GM10248 (cell line): ENCODE measurements around the gene CDKL1.
"Not testable (repeated sequence)": the region's sequence is repeated elsewhere in the genome, so short reads cannot be mapped to it uniquely, and the experiment has no call there.

Experiments
- CTCF ChIA-PET: fragments of 300-600 bp; sonication (Branson Sonifier 250); formaldehyde crosslinking; extraction: SDS; loops from one replicate; lab custom pipeline; 2021; ENCODE audit warnings: antibody characterized with exemption; lab: Yijun Ruan, JAX
- POLR2A ChIA-PET: fragments of 350-650 bp; sonication (Branson Sonifier 250); formaldehyde crosslinking; extraction: SDS; loops from one replicate; lab custom pipeline; 2020; ENCODE audit warnings: antibody characterized with exemption; lab: Yijun Ruan, JAX
- DNase-seq: peaks from one replicate; pipeline ENCODE4 v3.0.0; 2012; ENCODE audit errors: extremely low spot score
- CTCF ChIP-seq: IDR thresholded peaks from 2 replicates; pipeline ENCODE4 v1.5.1; 2012; ENCODE audit warnings: mild to moderate bottlenecking, low read depth; ENCODE audit errors: extremely low read depth, missing control alignments, control extremely low read depth

The CDKL1 gene

GRCh38 chr14:50320283-50320682 lies 76.4 kb downstream of the CDKL1 start:
- ChIA-PET CTCF (interaction anchor here (0.6 to 4.9 kb wide), 49 partner anchors 9 to 740 kb away, joined by 3 to 32 read pairs (median 4); partner anchors contain the start of genes CDKL1, DMAC2L, L2HGDH and MAP4K5), POLR2A (interaction anchor here (1.6 kb wide), 1 partner anchor 8 kb away, joined by 10 read pairs; the partner anchor contains the start of genes DMAC2L and L2HGDH)
- TF ChIP-seq CTCF, result no peak
- DNase-seq, result peak; percentile 26

GRCh38 chr14:50319721-50320120 lies 77.0 kb downstream of the CDKL1 start:
- ChIA-PET CTCF (interaction anchor here (0.6 to 4.9 kb wide), 18 partner anchors 8 to 740 kb away, joined by 3 to 32 read pairs (median 7); partner anchors contain the start of genes DMAC2L, L2HGDH and MAP4K5), POLR2A (interaction anchor here (1.6 kb wide), 1 partner anchor 8 kb away, joined by 10 read pairs; the partner anchor contains the start of genes DMAC2L and L2HGDH)
- no peak for TF ChIP-seq CTCF
- DNase-seq, result no peak

GRCh38 chr14:50319293-50319692 lies 77.4 kb downstream of the CDKL1 start:
- DNase-seq, result no peak
- POLR2A ChIA-PET, result no interaction called here
- CTCF ChIA-PET, result interaction anchor here (0.8 to 4.9 kb wide), 6 partner anchors 8 to 459 kb away, joined by 3 to 32 read pairs (median 8); partner anchors contain the start of genes DMAC2L and L2HGDH
- TF ChIP-seq CTCF, result no peak

- ChIA-PET POLR2A (no interaction called here), CTCF (interaction anchor here (0.6 to 2.2 kb wide), 15 partner anchors 11 to 460 kb away, joined by 3 to 8 read pairs (median 4); partner anchors contain the start of gene CDKL1)
- peak; percentile 62 for TF ChIP-seq CTCF
- DNase-seq, result no peak
Observed at GRCh38 chr14:50318031-50318626, 78.6 kb downstream of the CDKL1 start.

- POLR2A ChIA-PET, CTCF ChIA-PET, DNase-seq: not testable (repeated sequence)
Observed at GRCh38 chr14:50314098-50314497, 82.6 kb downstream of the CDKL1 start.

- no peak for TF ChIP-seq CTCF
- ChIA-PET CTCF (interaction anchor here (1.0 to 3.3 kb wide), 8 partner anchors 9 to 545 kb away, joined by 3 to 32 read pairs (median 4); partner anchors contain the start of gene KLHDC2), POLR2A (interaction anchor here (0.6 to 2.0 kb wide), 7 partner anchors 8 to 677 kb away, joined by 3 to 10 read pairs (median 4); no protein-coding TSS in a partner anchor)
- no peak for DNase-seq
Observed at GRCh38 chr14:50312734-50313054, 84.0 kb downstream of the CDKL1 start.
